DOHH2 (cell line): ENCODE data around the gene B4GALT5.
"Not testable (repeated sequence)": the region's sequence is repeated elsewhere in the genome, so short reads cannot be mapped to it uniquely, and the experiment has no call there.

Experiments used
- H3F3A ChIP-seq: fragments of 200-600 bp; sonication (generic), shearing (Covaris generic); 2 replicates; pipeline ENCODE4 v1.6.0; 2016; ENCODE audit warnings: antibody characterized with exemption, mild to moderate bottlenecking; ENCODE audit not compliant: control insufficient read depth, insufficient read depth
- H3K27ac ChIP-seq: fragments of 200-600 bp; sonication (generic); 2 replicates; pipeline ENCODE4 v1.5.1; 2014; ENCODE audit warnings: low read depth, mild to moderate bottlenecking, low read length, moderate library complexity
- H3K27me3 ChIP-seq: fragments of 200-600 bp; sonication (generic); 2 replicates; pipeline ENCODE4 v1.6.1; 2014; ENCODE audit warnings: mild to moderate bottlenecking, low read length, mixed read lengths; ENCODE audit not compliant: control insufficient read depth
- H3K36me3 ChIP-seq: fragments of 200-600 bp; sonication (generic); 2 replicates; pipeline ENCODE4 v1.6.1; 2014; ENCODE audit warnings: mild to moderate bottlenecking, low read length, moderate library complexity, mixed read lengths; ENCODE audit not compliant: control insufficient read depth
- H3K4me1 ChIP-seq: fragments of 200-600 bp; sonication (generic); 2 replicates; pipeline ENCODE4 v1.6.1; 2014; ENCODE audit warnings: mild to moderate bottlenecking, low read length, mixed read lengths; ENCODE audit not compliant: control insufficient read depth
- H3K4me2 ChIP-seq: fragments of 200-600 bp; sonication (generic); 2 replicates; pipeline ENCODE4 v1.6.0; 2014; ENCODE audit warnings: mild to moderate bottlenecking, low read length, moderate library complexity
- H3K4me3 ChIP-seq: fragments of 200-600 bp; sonication (generic); 2 replicates; pipeline ENCODE4 v1.5.1; 2014; ENCODE audit warnings: mild to moderate bottlenecking, low read length, mixed read lengths
- H3K79me2 ChIP-seq: fragments of 200-600 bp; sonication (generic); 2 replicates; pipeline ENCODE4 v1.6.1; 2014; ENCODE audit warnings: mild to moderate bottlenecking, low read length, mixed read lengths; ENCODE audit not compliant: control insufficient read depth
- H3K9me2 ChIP-seq: fragments of 200-600 bp; sonication (generic); replicated peaks from 2 replicates; pipeline ENCODE4 v1.6.1; 2014; ENCODE audit warnings: mild to moderate bottlenecking, low read length, mixed read lengths; ENCODE audit not compliant: control insufficient read depth
- H3K9me3 ChIP-seq: fragments of 200-600 bp; sonication (generic); 2 replicates; pipeline ENCODE4 v1.6.1; 2014; ENCODE audit warnings: antibody characterized with exemption, low read length, mixed read lengths; ENCODE audit not compliant: control insufficient read depth, insufficient read depth
- H4K20me1 ChIP-seq: fragments of 200-600 bp; sonication (generic); 2 replicates; pipeline ENCODE4 v1.6.0; 2014; ENCODE audit warnings: low read depth, mild to moderate bottlenecking, antibody characterized with exemption, low read length, moderate library complexity; ENCODE audit not compliant: control insufficient read depth, insufficient read depth
- EZH2phosphoT487 ChIP-seq: fragments of 200-600 bp; sonication (generic); IDR thresholded peaks from 2 replicates; pipeline ENCODE4 v1.6.1; 2017; ENCODE audit warnings: borderline replicate concordance, mild to moderate bottlenecking, antibody characterized with exemption, low read length, moderate library complexity, mixed read lengths
- TF ChIP-seq, protein P1 (sequence below): fragments of 200-600 bp; sonication (generic); IDR thresholded peaks from one replicate; pipeline ENCODE4 v1.5.1; 2014; ENCODE audit warnings: antibody characterized with exemption, mild to moderate bottlenecking, low read depth, low read length; ENCODE audit not compliant: poor library complexity, severe bottlenecking

The B4GALT5 gene

DNA sequence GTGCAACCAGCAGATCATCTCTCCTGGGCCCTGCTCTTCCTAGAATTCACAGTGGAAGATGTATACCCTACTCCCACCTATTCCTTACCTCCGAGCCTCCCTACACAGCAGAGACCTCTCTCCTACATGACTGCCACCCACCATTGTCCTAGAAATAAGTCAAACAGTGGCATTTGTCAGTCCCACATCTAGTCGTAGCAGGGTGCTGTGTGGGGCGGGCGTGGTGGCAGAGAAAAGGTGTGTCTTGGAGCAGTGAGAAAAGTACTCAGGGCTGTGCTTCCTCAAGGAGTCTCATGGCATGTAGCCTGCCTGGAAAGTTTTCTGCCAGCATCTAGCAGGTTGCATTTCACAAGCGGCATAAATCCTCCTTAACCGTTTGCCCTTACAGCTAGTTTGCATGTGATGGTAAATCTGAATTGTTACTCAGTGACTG, 86.3 kb downstream of the B4GALT5 start:
- TF ChIP-seq EZH2phosphoT487, result no peak
- TF ChIP-seq, protein P1, sequence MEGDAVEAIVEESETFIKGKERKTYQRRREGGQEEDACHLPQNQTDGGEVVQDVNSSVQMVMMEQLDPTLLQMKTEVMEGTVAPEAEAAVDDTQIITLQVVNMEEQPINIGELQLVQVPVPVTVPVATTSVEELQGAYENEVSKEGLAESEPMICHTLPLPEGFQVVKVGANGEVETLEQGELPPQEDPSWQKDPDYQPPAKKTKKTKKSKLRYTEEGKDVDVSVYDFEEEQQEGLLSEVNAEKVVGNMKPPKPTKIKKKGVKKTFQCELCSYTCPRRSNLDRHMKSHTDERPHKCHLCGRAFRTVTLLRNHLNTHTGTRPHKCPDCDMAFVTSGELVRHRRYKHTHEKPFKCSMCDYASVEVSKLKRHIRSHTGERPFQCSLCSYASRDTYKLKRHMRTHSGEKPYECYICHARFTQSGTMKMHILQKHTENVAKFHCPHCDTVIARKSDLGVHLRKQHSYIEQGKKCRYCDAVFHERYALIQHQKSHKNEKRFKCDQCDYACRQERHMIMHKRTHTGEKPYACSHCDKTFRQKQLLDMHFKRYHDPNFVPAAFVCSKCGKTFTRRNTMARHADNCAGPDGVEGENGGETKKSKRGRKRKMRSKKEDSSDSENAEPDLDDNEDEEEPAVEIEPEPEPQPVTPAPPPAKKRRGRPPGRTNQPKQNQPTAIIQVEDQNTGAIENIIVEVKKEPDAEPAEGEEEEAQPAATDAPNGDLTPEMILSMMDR, result no peak
- Histone ChIP-seq H3K36me3 (peaks cover 34% of the 10 kb centered on the region), H3K79me2 (peaks cover 25% of the 10 kb centered on the region), H3K4me3 (peak overlapping the region; percentile 72), H4K20me1 (no peaks in the 10 kb centered on the region), H3K27me3 (no peaks in the 10 kb centered on the region), H3K27ac (peak overlapping the region; percentile 99), H3K4me1 (peaks cover 98% of the 10 kb centered on the region), H3K4me2 (peak overlapping the region; percentile 99), H3F3A (peaks cover 69% of the 10 kb centered on the region), H3K9me3 (peaks cover 11% of the 10 kb centered on the region), H3K9me2 (no peaks in the 10 kb centered on the region)

DNA sequence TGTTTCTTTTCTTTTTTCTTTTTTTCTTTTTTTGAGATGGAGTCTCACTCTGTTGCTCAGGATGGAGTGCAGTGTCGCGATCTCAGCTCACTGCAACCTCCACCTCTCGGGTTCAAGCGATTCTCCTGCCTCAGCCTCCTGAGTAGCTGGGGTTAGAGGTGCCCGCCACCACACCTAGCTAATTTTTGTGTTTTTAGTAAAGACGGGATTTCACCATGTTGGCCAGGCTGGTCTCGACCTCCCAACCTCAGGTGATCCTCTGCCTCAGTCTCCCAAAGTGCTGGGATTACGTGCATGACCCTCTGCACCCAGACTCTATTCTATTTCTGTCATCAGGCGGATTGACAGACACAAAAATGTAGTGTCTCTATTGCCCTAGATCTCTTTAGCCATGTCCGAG, 88.7 kb downstream of the B4GALT5 start:
- peaks cover 16% of the 10 kb centered on the region for H3K36me3 ChIP-seq
- peak overlapping the region; percentile 72 for H3K4me3 ChIP-seq
- H3K4me1 ChIP-seq, result peaks cover 96% of the 10 kb centered on the region
- not testable (repeated sequence) for H4K20me1 ChIP-seq, H3K9me2 ChIP-seq, H3K79me2 ChIP-seq, H3K27me3 ChIP-seq
- peaks cover 59% of the 10 kb centered on the region for H3F3A ChIP-seq
- H3K9me3 ChIP-seq, result peaks cover 14% of the 10 kb centered on the region
- peak overlapping the region; percentile 99 for H3K27ac ChIP-seq
- H3K4me2 ChIP-seq, result peak overlapping the region; percentile 99

DNA sequence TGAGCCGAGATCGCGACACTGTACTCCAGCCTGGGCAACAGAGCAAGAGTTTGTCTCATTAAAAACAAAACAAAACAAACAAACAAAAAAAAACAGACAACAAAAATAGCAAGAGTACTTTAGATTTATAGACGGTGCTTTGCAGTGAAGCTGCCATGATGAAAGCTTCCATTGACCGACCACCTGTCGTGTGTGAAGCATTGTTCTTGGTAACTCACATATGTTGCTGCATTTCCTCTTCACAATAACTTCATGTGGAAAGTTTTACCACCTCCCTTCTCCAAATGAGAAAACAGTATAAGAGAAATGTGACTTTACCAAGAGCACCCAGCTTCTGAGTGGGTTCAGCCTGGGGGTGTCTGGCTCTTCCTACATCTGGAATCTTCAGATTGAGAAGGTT, 89.4 kb downstream of the B4GALT5 start:
- TF ChIP-seq, protein P1, result no peak
- no peaks in the 10 kb centered on the region for H3K9me2 ChIP-seq
- H3K4me1 ChIP-seq, result peaks cover 96% of the 10 kb centered on the region
- peak overlapping the region; percentile 72 for H3K4me3 ChIP-seq
- peaks cover 12% of the 10 kb centered on the region for H3K9me3 ChIP-seq
- no peaks in the 10 kb centered on the region for H3K27me3 ChIP-seq
- H4K20me1 ChIP-seq, result no peaks in the 10 kb centered on the region
- H3F3A ChIP-seq, result peaks cover 53% of the 10 kb centered on the region
- peaks cover 6% of the 10 kb centered on the region for H3K79me2 ChIP-seq
- H3K36me3 ChIP-seq, result peaks cover 9% of the 10 kb centered on the region
- H3K4me2 ChIP-seq, result peak overlapping the region; percentile 99
- peak overlapping the region; percentile 99 for H3K27ac ChIP-seq

DNA sequence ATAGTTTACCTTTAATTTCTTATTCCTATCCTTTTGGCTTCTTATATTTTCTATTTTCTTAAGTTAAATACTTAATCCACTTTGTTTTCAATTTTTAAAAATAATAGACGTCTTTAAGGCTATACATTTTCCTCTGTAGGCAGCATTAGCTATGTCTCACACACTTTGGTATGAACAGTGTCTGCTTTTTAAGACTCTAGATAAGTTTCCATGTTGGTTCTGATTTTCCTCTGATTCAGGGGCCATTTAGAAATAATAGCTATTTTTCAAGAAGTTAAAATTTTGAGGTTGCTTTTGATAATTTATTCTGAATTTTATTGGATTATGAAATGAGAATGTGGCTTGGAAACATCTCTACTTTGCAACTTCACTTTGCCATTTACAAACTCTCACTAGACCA, 91.4 kb downstream of the B4GALT5 start:
- H3K27ac ChIP-seq, result peak overlapping the region; percentile 82; the same call in 1 of the 2 replicates
- no peaks in the 10 kb centered on the region for H4K20me1 ChIP-seq
- peaks cover 3% of the 10 kb centered on the region; the same call in 1 of the 2 replicates for H3K9me3 ChIP-seq
- no peaks in the 10 kb centered on the region for H3K27me3 ChIP-seq
- H3K4me3 ChIP-seq, result no peak overlapping the region
- no peak overlapping the region for H3K4me2 ChIP-seq
- H3K36me3 ChIP-seq, result no peaks in the 10 kb centered on the region
- no peak for TF ChIP-seq EZH2phosphoT487
- TF ChIP-seq, protein P1, result no peak
- peaks cover 90% of the 10 kb centered on the region for H3K4me1 ChIP-seq
- H3K9me2 ChIP-seq, result no peaks in the 10 kb centered on the region
- H3F3A ChIP-seq, result peaks cover 44% of the 10 kb centered on the region
- no peaks in the 10 kb centered on the region for H3K79me2 ChIP-seq
